GM12891 (cell line): ENCODE data around the gene OVOL1.

Experiments used
- POLR2A ChIP-seq: IDR thresholded peaks from 2 replicates; pipeline ENCODE4 v1.6.1; 2011; ENCODE audit warnings: low read depth, low read length, control low read depth
- POLR2AphosphoS5 ChIP-seq: IDR thresholded peaks from 2 replicates; pipeline ENCODE4 v1.6.1; 2011; ENCODE audit warnings: low read depth, low read length, control low read depth
- SPI1 ChIP-seq: IDR thresholded peaks from 2 replicates; pipeline ENCODE4 v1.6.1; 2011; ENCODE audit warnings: low read depth, low read length, control low read depth
- TAF1 ChIP-seq: IDR thresholded peaks from 2 replicates; pipeline ENCODE4 v1.6.1; 2011; ENCODE audit warnings: low read depth, low read length, control low read depth

DNA sequence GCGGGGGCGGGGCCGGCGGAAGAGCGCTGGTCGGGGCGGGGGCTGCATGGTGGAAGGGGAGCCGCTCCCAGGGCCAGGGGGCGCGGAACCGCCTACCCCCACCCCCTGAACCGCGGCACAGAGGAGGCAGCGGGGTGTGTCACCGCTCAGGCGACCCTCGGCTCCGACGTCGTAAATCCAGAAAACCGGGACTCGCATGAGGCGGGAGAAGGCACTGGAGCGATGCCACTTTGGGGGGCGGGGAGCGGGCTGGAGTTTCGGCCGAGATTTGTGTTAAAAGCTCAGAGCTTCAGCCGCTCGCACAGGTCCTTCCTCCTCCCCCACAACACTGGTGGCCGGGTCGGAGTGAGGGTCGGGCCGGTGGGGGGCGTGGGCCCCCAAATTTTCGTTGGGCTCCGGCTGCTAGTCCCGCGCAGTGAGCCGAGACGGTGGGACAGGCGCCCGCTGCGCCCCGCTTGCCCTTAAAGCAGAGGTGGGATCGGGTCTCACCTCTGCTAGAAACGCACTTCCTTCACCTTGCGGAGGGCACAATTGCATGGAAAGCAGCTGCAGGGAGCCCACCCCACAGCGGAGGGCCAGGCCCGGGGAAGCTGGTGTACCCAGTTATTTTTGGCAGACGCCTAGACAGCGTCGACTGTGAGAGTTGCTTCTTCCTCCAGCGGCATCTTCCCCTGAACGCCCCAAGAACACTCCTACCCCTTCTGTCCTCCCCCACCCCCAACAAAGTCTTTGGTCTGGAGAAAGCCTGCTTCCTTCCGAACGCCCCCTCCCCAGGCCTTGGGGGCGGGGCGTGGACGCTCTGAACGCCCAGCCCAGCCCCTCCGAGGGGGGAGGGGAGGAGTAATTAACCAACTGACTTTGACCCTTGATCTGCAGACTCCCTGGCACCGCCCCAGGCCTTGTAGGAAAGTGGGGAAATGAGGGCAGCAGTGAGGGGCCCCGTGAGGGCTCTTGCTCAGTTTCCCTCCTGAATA, 1.1 kb downstream of the OVOL1 start:
- TF ChIP-seq POLR2AphosphoS5 (no peak), POLR2A (no peak), TAF1 (no peak), SPI1 (no peak)
